Uterus (tissue), 2 donors: ENCODE measurements around the gene ADGRG7.

Source experiments
- CTCF ChIP-seq, 4 experiments: fragments of 200-600 bp in 2 of 4; fragments of 450-650 bp in 2 of 4; sonication (generic) in 2 of 4; IDR thresholded peaks; one replicate each; pipeline ENCODE4 v1.5.1; 2016 to 2019; ENCODE audit warnings: antibody characterized with exemption in 4 of 4, mild to moderate bottlenecking in 2 of 4, moderate library complexity in 1 of 4
- POLR2A ChIP-seq, 2 donors: fragments of 450-650 bp; IDR thresholded peaks; one replicate each; pipeline ENCODE4 v1.6.1; 2016; ENCODE audit warnings: antibody characterized with exemption in 2 of 2, mild to moderate bottlenecking in 1 of 2, moderate library complexity in 1 of 2

GRCh38 chr3:100570811-100571210, 38.6 kb upstream of the ADGRG7 start:
- no peak for TF ChIP-seq POLR2A (IDR thresholded peaks at IDR 0.05)
- no peak for TF ChIP-seq CTCF (IDR thresholded peaks at IDR 0.05)
